DOHH2 (cell line): ENCODE results near the gene ETFA.

Source experiments
- EZH2phosphoT487 ChIP-seq: fragments of 200-600 bp; sonication (generic); IDR thresholded peaks from 2 replicates; pipeline ENCODE4 v1.6.1; 2017; ENCODE audit warnings: borderline replicate concordance, mild to moderate bottlenecking, antibody characterized with exemption, low read length, moderate library complexity, mixed read lengths
- TF ChIP-seq, protein P1 (sequence below): fragments of 200-600 bp; sonication (generic); IDR thresholded peaks from one replicate; pipeline ENCODE4 v1.5.1; 2014; ENCODE audit warnings: antibody characterized with exemption, mild to moderate bottlenecking, low read depth, low read length; ENCODE audit not compliant: poor library complexity, severe bottlenecking

DNA sequence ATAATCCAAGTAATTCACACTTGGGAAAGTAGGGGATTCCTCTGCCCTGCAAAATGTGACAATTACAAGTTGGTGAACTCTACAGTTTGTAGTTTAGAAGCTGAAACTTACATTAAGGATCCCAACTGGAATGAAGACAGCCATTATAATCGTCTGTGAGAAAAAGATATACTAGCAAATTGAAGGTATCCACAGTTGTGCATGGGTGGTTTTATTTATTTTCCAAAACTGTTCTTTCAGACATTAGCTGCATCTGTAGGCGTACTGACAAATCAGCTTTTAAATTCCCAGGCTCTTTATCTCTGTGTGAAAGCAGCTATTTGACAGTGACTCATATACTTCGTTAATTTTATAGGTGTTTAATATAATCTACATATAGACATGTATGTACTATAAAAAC is 12.8 kb upstream of the ETFA start:
- TF ChIP-seq, protein P1, sequence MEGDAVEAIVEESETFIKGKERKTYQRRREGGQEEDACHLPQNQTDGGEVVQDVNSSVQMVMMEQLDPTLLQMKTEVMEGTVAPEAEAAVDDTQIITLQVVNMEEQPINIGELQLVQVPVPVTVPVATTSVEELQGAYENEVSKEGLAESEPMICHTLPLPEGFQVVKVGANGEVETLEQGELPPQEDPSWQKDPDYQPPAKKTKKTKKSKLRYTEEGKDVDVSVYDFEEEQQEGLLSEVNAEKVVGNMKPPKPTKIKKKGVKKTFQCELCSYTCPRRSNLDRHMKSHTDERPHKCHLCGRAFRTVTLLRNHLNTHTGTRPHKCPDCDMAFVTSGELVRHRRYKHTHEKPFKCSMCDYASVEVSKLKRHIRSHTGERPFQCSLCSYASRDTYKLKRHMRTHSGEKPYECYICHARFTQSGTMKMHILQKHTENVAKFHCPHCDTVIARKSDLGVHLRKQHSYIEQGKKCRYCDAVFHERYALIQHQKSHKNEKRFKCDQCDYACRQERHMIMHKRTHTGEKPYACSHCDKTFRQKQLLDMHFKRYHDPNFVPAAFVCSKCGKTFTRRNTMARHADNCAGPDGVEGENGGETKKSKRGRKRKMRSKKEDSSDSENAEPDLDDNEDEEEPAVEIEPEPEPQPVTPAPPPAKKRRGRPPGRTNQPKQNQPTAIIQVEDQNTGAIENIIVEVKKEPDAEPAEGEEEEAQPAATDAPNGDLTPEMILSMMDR: no peak
- no peak for TF ChIP-seq EZH2phosphoT487
